Endothelial cell of umbilical vein (primary cell): Measurements from ENCODE around the gene OTOGL. TPM values are rescaled to one million over a fixed set of nuclear protein-coding genes. Genes with fewer than 3 reads are reported as not detected.

Experiments used
- BruUV-seq: library from RNA; stranded (reverse); fragments of 400-500 nt; replicated peaks from 2 replicates; lab custom pipeline; 2021; lab: Mats Ljungman, UMichigan
- CTCF ChIA-PET: fragments of 300-600, 350-600 bp; sonication (Branson Sonifier 250); formaldehyde crosslinking; loops from one replicate; lab custom pipeline; 2021; ENCODE audit warnings: antibody characterized with exemption, inconsistent platforms; lab: Charles Lee
- POLR2A ChIA-PET: fragments of 300-600, 350-600 bp; sonication (Branson Sonifier 250); formaldehyde crosslinking; loops from one replicate; lab custom pipeline; 2021; ENCODE audit warnings: antibody characterized with exemption, inconsistent platforms; lab: Charles Lee
- DNase-seq: peaks from one replicate; pipeline ENCODE4 v3.0.0-alpha.2; 2011; ENCODE audit warnings: low read depth, low spot score
- FAIRE-seq: peaks from 2 replicates; lab custom pipeline; 2011; peaks lifted over from hg19 to GRCh38; lab: Jason Lieb, UNC
- H2AFZ ChIP-seq: 2 replicates; pipeline ENCODE4 v1.6.0; 2012; ENCODE audit warnings: low read depth, low read length, control low read depth, inconsistent platforms
- H3K27ac ChIP-seq: 2 replicates; pipeline ENCODE4 v1.5.1; 2011; ENCODE audit warnings: low read depth, mild to moderate bottlenecking, control low read depth, low read length, moderate library complexity; ENCODE audit not compliant: insufficient read depth
- H3K27me3 ChIP-seq, 2 experiments: 2 replicates each; pipeline versions ENCODE4 v1.6.0 to v1.6.1; 2011; ENCODE audit warnings: low read length in 2 of 2, mixed read lengths in 1 of 2; ENCODE audit not compliant: control insufficient read depth in 2 of 2, insufficient read depth in 2 of 2
- H3K36me3 ChIP-seq, 2 experiments: 2 replicates in 1 of 2; 3 replicates in 1 of 2; pipeline ENCODE4 v1.5.1; 2011; ENCODE audit warnings: low read length in 2 of 2, mild to moderate bottlenecking in 1 of 2, moderate library complexity in 1 of 2; ENCODE audit not compliant: control insufficient read depth in 2 of 2, insufficient read depth in 2 of 2; ENCODE audit errors: extremely low read depth in 1 of 2
- H3K4me1 ChIP-seq: 3 replicates; pipeline ENCODE4 v1.5.1; 2011; ENCODE audit warnings: mild to moderate bottlenecking, low read length; ENCODE audit not compliant: control insufficient read depth, insufficient read depth; ENCODE audit errors: extremely low read depth
- H3K4me2 ChIP-seq: 2 replicates; pipeline ENCODE4 v1.6.1; 2011; ENCODE audit warnings: low read length, control low read depth, mixed read lengths; ENCODE audit not compliant: insufficient read depth
- H3K4me3 ChIP-seq, 3 experiments: fragments of 200-600 bp in 1 of 3; sonication (generic), shearing (Covaris generic) in 1 of 3; replicated peaks in 1 of 3; 2 replicates each; pipeline ENCODE4 v1.5.1; 2011 to 2016; ENCODE audit warnings: control low read depth in 3 of 3, low read length in 3 of 3, mild to moderate bottlenecking in 2 of 3, inconsistent platforms in 1 of 3, low read depth in 1 of 3, moderate library complexity in 1 of 3; ENCODE audit not compliant: insufficient read depth in 1 of 3
- H3K79me2 ChIP-seq: 2 replicates; pipeline ENCODE4 v1.6.0; 2012; ENCODE audit warnings: low read length, inconsistent platforms; ENCODE audit not compliant: control insufficient read depth, insufficient read depth
- H3K9ac ChIP-seq: replicated peaks from 2 replicates; pipeline ENCODE3; 2011; ENCODE audit warnings: low read length, control low read depth; ENCODE audit not compliant: insufficient read depth; ENCODE audit errors: extremely low read depth
- H3K9me1 ChIP-seq: replicated peaks from 3 replicates; pipeline ENCODE4 v1.6.0; 2011; ENCODE audit warnings: mild to moderate bottlenecking, low read length; ENCODE audit not compliant: control insufficient read depth, insufficient read depth; ENCODE audit errors: extremely low read depth
- H3K9me3 ChIP-seq: replicated peaks from 2 replicates; pipeline ENCODE4 v1.5.1; 2012; ENCODE audit warnings: low read length, inconsistent platforms; ENCODE audit not compliant: control insufficient read depth, insufficient read depth
- H4K20me1 ChIP-seq: replicated peaks from 2 replicates; pipeline ENCODE3; 2011; ENCODE audit warnings: mild to moderate bottlenecking, low read length; ENCODE audit not compliant: control insufficient read depth, insufficient read depth; ENCODE audit errors: extremely low read depth
- CTCF ChIP-seq, 2 donors: IDR thresholded peaks; 1 replicate in 1 of 2; 2 replicates in 1 of 2; pipeline ENCODE4 v1.5.1; 2011; ENCODE audit warnings: low read length in 2 of 2, mild to moderate bottlenecking in 2 of 2, moderate library complexity in 2 of 2, control low read depth in 1 of 2, inconsistent platforms in 1 of 2, low read depth in 1 of 2; ENCODE audit not compliant: insufficient read depth in 1 of 2; ENCODE audit errors: extremely low read depth in 1 of 2
- EZH2 ChIP-seq: IDR thresholded peaks from 2 replicates; pipeline ENCODE4 v1.6.1; 2012; ENCODE audit warnings: borderline replicate concordance, low read depth, mild to moderate bottlenecking, moderate library complexity, low read length, inconsistent platforms; ENCODE audit not compliant: severe bottlenecking
- FOS ChIP-seq: IDR thresholded peaks from 2 replicates; pipeline ENCODE4 v1.6.1; 2011; ENCODE audit warnings: mild to moderate bottlenecking, low read length, moderate library complexity, borderline replicate concordance; ENCODE audit not compliant: insufficient read depth
- JUN ChIP-seq: IDR thresholded peaks from 2 replicates; pipeline ENCODE4 v1.6.1; 2011; ENCODE audit warnings: borderline replicate concordance, low read depth; ENCODE audit not compliant: insufficient read length, insufficient read depth
- MAX ChIP-seq: IDR thresholded peaks from 2 replicates; pipeline ENCODE4 v1.6.1; 2011; ENCODE audit not compliant: insufficient read depth, insufficient read length
- MYC ChIP-seq: IDR thresholded peaks from one replicate; pipeline ENCODE4 v1.6.1; 2011; ENCODE audit warnings: mild to moderate bottlenecking, low read depth, low read length
- POLR2AphosphoS5 ChIP-seq: IDR thresholded peaks from 2 replicates; pipeline ENCODE4 v1.6.1; 2012; ENCODE audit warnings: low read depth, mild to moderate bottlenecking, control low read depth, low read length, moderate library complexity; ENCODE audit not compliant: insufficient read depth
- dilution Hi-C: fragments of 300-500 bp; cut with MboI; formaldehyde crosslinking; loops from one replicate; pipeline ENCODE4 v1.15.0; 2019; ENCODE audit warnings: low sequenced_read_pairs; ENCODE audit not compliant: extremely low pct_ligation_motif_present
- intact Hi-C: fragments of 100-400 bp; cut with micrococcal nuclease; formaldehyde crosslinking; loops from one replicate; pipeline ENCODE4 v1.10.0; 2022
- polyA plus RNA-seq, 4 experiments: library from polyadenylated mRNA; depleted of rRNA in 3 of 4; stranded (reverse) in 3 of 4; unstranded in 1 of 4; fragments of >200 nt; gene quantifications; 2 replicates each; pipeline versions ENCODE4 v1.2.1 to v1.2.3, GENCODE V29; 2011 to 2012; ENCODE audit warnings: missing spikeins in 1 of 4
- total RNA-seq: library from RNA; stranded (reverse); gene quantifications from 2 replicates; pipeline ENCODE4 v1.2.3, GENCODE V29; 2021

OTOGL gene
- total and polyA plus RNA-seq, 2 donors (not counting 3 experiments of a cell fraction or from before 2014, with no cell fraction given), result 1.4 to 2.0 TPM

- ChIA-PET CTCF (interaction anchor here (1.2 to 4.9 kb wide), 7 partner anchors 14 to 986 kb away, joined by 3 to 641 read pairs (median 22); no protein-coding TSS in a partner anchor), POLR2A (no interaction called here)
- DNase-seq (no peak), FAIRE-seq (no peak)
- no peak overlapping the region for H3K9ac ChIP-seq
- no peaks in the 10 kb centered on the region for H3K9me1 ChIP-seq
- no peak overlapping the region for H3K4me3 ChIP-seq
- no TSS peak for BruUV-seq
- TF ChIP-seq CTCF (IDR thresholded peaks at IDR 0.05; ENCODE audit: extremely low read depth in 1 of 2, insufficient read depth in 1 of 2, low read depth in 1 of 2, low read length in 2 of 2) (no peak), JUN (no peak), POLR2AphosphoS5 (no peak), EZH2 (no peak), MAX (no peak), MYC (no peak), FOS (no peak)
- no peak overlapping the region for H3K27ac ChIP-seq
- dilution Hi-C loops, result no loop called here
- H3K27me3 ChIP-seq, result no peaks in the 10 kb centered on the region
- peaks cover 18% of the 10 kb centered on the region for H3K4me1 ChIP-seq
- intact Hi-C loops, result loop anchor here (2.0 kb wide), 3 partner anchors 385 to 717 kb away; no protein-coding TSS in a partner anchor
- no peak overlapping the region for H2AFZ ChIP-seq
- H3K79me2 ChIP-seq, result no peaks in the 10 kb centered on the region
- H3K36me3 ChIP-seq, result no peaks in the 10 kb centered on the region
- no peak overlapping the region for H3K4me2 ChIP-seq
- no peaks in the 10 kb centered on the region for H3K9me3 ChIP-seq
- no peaks in the 10 kb centered on the region for H4K20me1 ChIP-seq
These were observed 172.4 kb downstream of the OTOGL start for GRCh38 chr12:80271780-80272179.
